Right atrium auricular region (tissue), 2 donors: ENCODE data around the gene TMEM255B. TPM values are rescaled to one million over a fixed set of nuclear protein-coding genes. Genes with fewer than 3 reads are reported as not detected.

Experiments
- DNase-seq: peaks from one replicate; pipeline ENCODE4 v3.0.0-alpha.2; 2019; ENCODE audit warnings: low spot score
- H3K27ac ChIP-seq, 2 donors: fragments of 200-600 bp; sonication (generic); 1 replicate in 1 of 2; 2 replicates in 1 of 2; pipeline ENCODE4 v1.5.1; 2016 to 2019
- H3K27me3 ChIP-seq, 2 donors: fragments of 200-600 bp; sonication (generic); one replicate each; pipeline versions ENCODE4 v1.5.1 to v1.6.0; 2017 to 2019
- H3K36me3 ChIP-seq: fragments of 200-600 bp; sonication (generic); one replicate; pipeline ENCODE4 v1.5.1; 2016
- H3K4me1 ChIP-seq, 2 donors: fragments of 200-600 bp; sonication (generic); one replicate each; pipeline versions ENCODE4 v1.5.1 to v1.6.0; 2017 to 2019
- H3K4me3 ChIP-seq, 2 donors: fragments of 200-600 bp; sonication (generic); 1 replicate in 1 of 2; 2 replicates in 1 of 2; pipeline ENCODE4 v1.5.1; 2017 to 2019; ENCODE audit warnings: mild to moderate bottlenecking in 1 of 2, moderate library complexity in 1 of 2
- H3K9me3 ChIP-seq, 2 donors: fragments of 200-600 bp; sonication (generic); one replicate each; pipeline ENCODE4 v1.5.1; 2019
- CTCF ChIP-seq, 2 donors: fragments of 200-600 bp; sonication (generic); IDR thresholded peaks; one replicate each; pipeline ENCODE4 v1.5.1; 2019; ENCODE audit warnings: antibody characterized with exemption in 2 of 2
- total RNA-seq, 2 donors: library from RNA; depleted of rRNA; stranded (reverse); fragments of >200 nt; gene quantifications; one replicate each; pipeline ENCODE4 v1.1.0, GENCODE V29; 2016

Gene TMEM255B
- total RNA-seq, 2 donors from 2014 or later: 5.2 to 6.0 TPM

GRCh38 chr13:113819731-113820715 is 61.0 kb downstream of the TMEM255B start:
- peaks cover 0 to 64% of the 10 kb centered on the region in 2 donors for H3K4me1 ChIP-seq
- H3K27me3 ChIP-seq: no peaks in the 10 kb centered on the region
- H3K9me3 ChIP-seq: no peaks in the 10 kb centered on the region
- TF ChIP-seq CTCF (IDR thresholded peaks at IDR 0.05): no peak
- no peak for DNase-seq
- H3K27ac ChIP-seq: peak overlapping the region; percentile 85 to 93
- H3K4me3 ChIP-seq: no peak overlapping the region
- peaks cover 22% of the 10 kb centered on the region for H3K36me3 ChIP-seq

GRCh38 chr13:113820813-113821651 is 62.0 kb downstream of the TMEM255B start:
- H3K4me1 ChIP-seq: peaks cover 0 to 64% of the 10 kb centered on the region in 2 donors
- no peaks in the 10 kb centered on the region for H3K9me3 ChIP-seq
- H3K27me3 ChIP-seq: no peaks in the 10 kb centered on the region
- peak overlapping the region; percentile 85 to 93 for H3K27ac ChIP-seq
- peak; percentile 89 for DNase-seq
- TF ChIP-seq CTCF (IDR thresholded peaks at IDR 0.05): peak in 1 of 2 donors; percentile 47
- peaks cover 29% of the 10 kb centered on the region for H3K36me3 ChIP-seq
- H3K4me3 ChIP-seq: peak overlapping the region in 1 of 2 donors; percentile 31

GRCh38 chr13:113821847-113822246 is 62.8 kb downstream of the TMEM255B start:
- no peaks in the 10 kb centered on the region for H3K27me3 ChIP-seq
- peak overlapping the region in 1 of 2 donors; percentile 31 for H3K4me3 ChIP-seq
- H3K36me3 ChIP-seq: peaks cover 33% of the 10 kb centered on the region
- DNase-seq: no peak
- H3K4me1 ChIP-seq: peaks cover 0 to 56% of the 10 kb centered on the region in 2 donors
- H3K9me3 ChIP-seq: no peaks in the 10 kb centered on the region
- peak overlapping the region; percentile 85 to 93 for H3K27ac ChIP-seq
- TF ChIP-seq CTCF (IDR thresholded peaks at IDR 0.05): no peak

GRCh38 chr13:113822266-113822665 is 63.2 kb downstream of the TMEM255B start:
- no peak overlapping the region for H3K4me3 ChIP-seq
- peaks cover 37% of the 10 kb centered on the region for H3K36me3 ChIP-seq
- no peaks in the 10 kb centered on the region for H3K27me3 ChIP-seq
- no peaks in the 10 kb centered on the region for H3K9me3 ChIP-seq
- TF ChIP-seq CTCF (IDR thresholded peaks at IDR 0.05): no peak
- no peak for DNase-seq
- H3K4me1 ChIP-seq: peaks cover 0 to 52% of the 10 kb centered on the region in 2 donors
- H3K27ac ChIP-seq: peak overlapping the region; percentile 85 to 93

- Histone ChIP-seq H3K4me1 (peaks cover 0 to 43% of the 10 kb centered on the region in 2 donors), H3K4me3 (no peak overlapping the region), H3K27ac (peak overlapping the region in 1 of 2 donors; percentile 85), H3K27me3 (no peaks in the 10 kb centered on the region), H3K9me3 (no peaks in the 10 kb centered on the region), H3K36me3 (peaks cover 44% of the 10 kb centered on the region)
- DNase-seq: no peak
- no peak for TF ChIP-seq CTCF (IDR thresholded peaks at IDR 0.05)
Observed at GRCh38 chr13:113822956-113823744, 64.1 kb downstream of the TMEM255B start.
